Esophagus squamous epithelium (tissue), 4 donors: ENCODE data around the gene KLHL42.

ENCODE experiments used
- POLR2A ChIP-seq, 4 donors: fragments of 450-650 bp; IDR thresholded peaks; one replicate each; pipeline ENCODE4 v1.6.1; 2017; ENCODE audit warnings: antibody characterized with exemption in 4 of 4, mild to moderate bottlenecking in 4 of 4, moderate library complexity in 3 of 4
- TF ChIP-seq, protein P1 (sequence below), 6 experiments: fragments of 450-650 bp in 4 of 6; fragments of 200-600 bp in 2 of 6; sonication (generic) in 2 of 6; IDR thresholded peaks; one replicate each; pipeline ENCODE4 v1.5.1; 2016 to 2019; ENCODE audit warnings: antibody characterized with exemption in 6 of 6, mild to moderate bottlenecking in 4 of 6, moderate library complexity in 4 of 6

DNA sequence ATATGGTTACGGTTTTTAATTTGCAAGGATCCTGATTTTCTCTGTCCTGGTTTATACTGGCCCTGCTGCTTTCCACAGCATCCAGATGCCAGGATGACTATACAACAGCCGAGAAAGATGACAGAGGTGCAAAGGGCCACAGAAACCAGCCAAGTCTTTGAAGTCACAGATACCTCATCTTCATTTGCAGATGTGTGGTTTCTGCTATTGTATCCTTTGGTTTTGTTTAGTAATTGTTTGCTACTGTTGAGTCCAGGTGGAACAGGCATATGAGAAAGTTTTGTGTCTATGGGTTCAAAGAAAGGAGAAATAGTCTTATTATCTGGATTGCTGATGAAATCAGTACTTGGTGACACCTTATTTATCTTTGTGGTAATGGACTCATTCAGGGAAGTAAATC is 17.3 kb upstream of the KLHL42 start:
- TF ChIP-seq, protein P1, sequence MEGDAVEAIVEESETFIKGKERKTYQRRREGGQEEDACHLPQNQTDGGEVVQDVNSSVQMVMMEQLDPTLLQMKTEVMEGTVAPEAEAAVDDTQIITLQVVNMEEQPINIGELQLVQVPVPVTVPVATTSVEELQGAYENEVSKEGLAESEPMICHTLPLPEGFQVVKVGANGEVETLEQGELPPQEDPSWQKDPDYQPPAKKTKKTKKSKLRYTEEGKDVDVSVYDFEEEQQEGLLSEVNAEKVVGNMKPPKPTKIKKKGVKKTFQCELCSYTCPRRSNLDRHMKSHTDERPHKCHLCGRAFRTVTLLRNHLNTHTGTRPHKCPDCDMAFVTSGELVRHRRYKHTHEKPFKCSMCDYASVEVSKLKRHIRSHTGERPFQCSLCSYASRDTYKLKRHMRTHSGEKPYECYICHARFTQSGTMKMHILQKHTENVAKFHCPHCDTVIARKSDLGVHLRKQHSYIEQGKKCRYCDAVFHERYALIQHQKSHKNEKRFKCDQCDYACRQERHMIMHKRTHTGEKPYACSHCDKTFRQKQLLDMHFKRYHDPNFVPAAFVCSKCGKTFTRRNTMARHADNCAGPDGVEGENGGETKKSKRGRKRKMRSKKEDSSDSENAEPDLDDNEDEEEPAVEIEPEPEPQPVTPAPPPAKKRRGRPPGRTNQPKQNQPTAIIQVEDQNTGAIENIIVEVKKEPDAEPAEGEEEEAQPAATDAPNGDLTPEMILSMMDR (IDR thresholded peaks at IDR 0.05), result no peak
- TF ChIP-seq POLR2A (IDR thresholded peaks at IDR 0.05), result no peak
